ENCODE measurements around the gene RGMA. TPM values are rescaled to one million over a fixed set of nuclear protein-coding genes. Genes with fewer than 3 reads are reported as not detected.

RGMA gene
- total RNA-seq, 2 donors from 2014 or later = 37.7 to 67.1 TPM

DNA sequence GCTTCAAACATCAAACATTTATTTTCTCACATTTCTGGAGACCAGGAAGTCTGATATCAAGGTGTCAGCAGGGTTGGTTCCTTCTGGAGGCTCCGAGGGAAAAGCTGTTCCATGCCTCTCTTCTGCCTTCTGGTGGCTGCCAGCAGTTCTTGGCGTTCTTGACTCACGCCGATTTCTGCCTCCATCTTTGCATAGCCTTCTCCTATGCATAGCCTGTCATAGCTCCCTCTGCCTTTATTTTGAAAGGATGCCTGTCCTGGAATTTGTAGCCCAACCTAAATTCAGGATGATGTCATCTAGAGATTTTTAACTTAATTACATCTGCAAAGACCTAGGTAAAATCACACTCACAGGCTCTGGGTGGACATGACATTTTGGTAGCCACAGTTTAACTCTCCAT, 70.4 kb downstream of the RGMA start:
- Histone ChIP-seq H3K9ac (ENCODE audit: extremely low read depth, low read length, poor library complexity, severe bottlenecking) (no peak overlapping the region), H3K27me3 (ENCODE audit: control insufficient read depth, insufficient read depth, low read length, poor library complexity, severe bottlenecking) (no peaks in the 10 kb centered on the region), H3K36me3 (ENCODE audit: control insufficient read depth, insufficient read depth, low read length) (peaks cover 98% of the 10 kb centered on the region), H3K4me1 (ENCODE audit: control insufficient read depth, insufficient read depth, low read length) (no peaks in the 10 kb centered on the region), H3K9me3 (ENCODE audit: control insufficient read depth, low read length) (no peaks in the 10 kb centered on the region), H3K4me3 (ENCODE audit: low read length) (no peak overlapping the region), H3K27ac (ENCODE audit: low read depth, low read length) (no peak overlapping the region)
- Mint-ChIP-seq H3K9me3 (no peaks in the 10 kb centered on the region), H3K27me3 (ENCODE audit: insufficient read depth) (no peaks in the 10 kb centered on the region), H3K36me3 (ENCODE audit: low read depth) (peaks cover 88% of the 10 kb centered on the region), H3K27ac (peak overlapping the region; percentile 65), H3K4me1 (no peaks in the 10 kb centered on the region), H3K4me3 (no peak overlapping the region)
- TF ChIP-seq, protein P1, sequence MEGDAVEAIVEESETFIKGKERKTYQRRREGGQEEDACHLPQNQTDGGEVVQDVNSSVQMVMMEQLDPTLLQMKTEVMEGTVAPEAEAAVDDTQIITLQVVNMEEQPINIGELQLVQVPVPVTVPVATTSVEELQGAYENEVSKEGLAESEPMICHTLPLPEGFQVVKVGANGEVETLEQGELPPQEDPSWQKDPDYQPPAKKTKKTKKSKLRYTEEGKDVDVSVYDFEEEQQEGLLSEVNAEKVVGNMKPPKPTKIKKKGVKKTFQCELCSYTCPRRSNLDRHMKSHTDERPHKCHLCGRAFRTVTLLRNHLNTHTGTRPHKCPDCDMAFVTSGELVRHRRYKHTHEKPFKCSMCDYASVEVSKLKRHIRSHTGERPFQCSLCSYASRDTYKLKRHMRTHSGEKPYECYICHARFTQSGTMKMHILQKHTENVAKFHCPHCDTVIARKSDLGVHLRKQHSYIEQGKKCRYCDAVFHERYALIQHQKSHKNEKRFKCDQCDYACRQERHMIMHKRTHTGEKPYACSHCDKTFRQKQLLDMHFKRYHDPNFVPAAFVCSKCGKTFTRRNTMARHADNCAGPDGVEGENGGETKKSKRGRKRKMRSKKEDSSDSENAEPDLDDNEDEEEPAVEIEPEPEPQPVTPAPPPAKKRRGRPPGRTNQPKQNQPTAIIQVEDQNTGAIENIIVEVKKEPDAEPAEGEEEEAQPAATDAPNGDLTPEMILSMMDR (conservative IDR thresholded peaks at IDR 0.05) = peak; percentile 70
- WGBS, 2 experiments (ENCODE audit: insufficient coverage in 1 of 2, insufficient read length in 1 of 2) = 89 to 94% methylated on average over 4 of the region's 4 CpGs
- peak; percentile 75 for DNase-seq

DNA sequence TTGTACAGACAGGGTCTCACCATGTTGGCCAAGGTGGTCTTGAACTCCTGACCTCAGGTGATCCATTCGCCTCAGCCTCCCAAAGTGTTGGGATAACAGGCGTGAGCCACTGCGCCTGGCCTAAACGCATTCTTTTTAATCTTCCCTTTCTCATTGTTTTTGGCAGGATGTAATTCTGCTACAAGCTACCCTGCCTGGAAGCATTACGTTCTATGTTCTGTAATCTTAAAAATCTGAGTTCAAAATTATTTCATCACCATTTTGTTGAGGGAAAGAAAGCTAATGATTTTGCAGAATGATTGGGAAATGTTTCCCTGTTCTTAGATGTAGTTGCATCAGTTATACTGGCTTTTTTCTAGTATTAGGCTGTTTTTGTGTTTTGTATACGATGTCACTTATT, 71.5 kb downstream of the RGMA start:
- no peak overlapping the region for H3K4me3 Mint-ChIP-seq
- Histone ChIP-seq H3K27ac (ENCODE audit: low read depth, low read length) (no peak overlapping the region), H3K36me3 (ENCODE audit: control insufficient read depth, insufficient read depth, low read length) (peaks cover 98% of the 10 kb centered on the region), H3K4me1 (ENCODE audit: control insufficient read depth, insufficient read depth, low read length) (no peaks in the 10 kb centered on the region), H3K27me3 (ENCODE audit: control insufficient read depth, insufficient read depth, low read length, poor library complexity, severe bottlenecking) (no peaks in the 10 kb centered on the region), H3K4me3 (ENCODE audit: low read length) (no peak overlapping the region), H3K9ac (ENCODE audit: extremely low read depth, low read length, poor library complexity, severe bottlenecking) (no peak overlapping the region), H3K9me3 (ENCODE audit: control insufficient read depth, low read length) (no peaks in the 10 kb centered on the region)
- no peaks in the 10 kb centered on the region for H3K4me1 Mint-ChIP-seq
- DNase-seq = no peak
- peaks cover 88% of the 10 kb centered on the region for H3K36me3 Mint-ChIP-seq (ENCODE audit: low read depth)
- 96 to 98% methylated on average over 5 of the region's 6 CpGs for WGBS, 2 experiments (ENCODE audit: insufficient coverage in 1 of 2, insufficient read length in 1 of 2)
- TF ChIP-seq, protein P1 (conservative IDR thresholded peaks at IDR 0.05) = no peak
- no peaks in the 10 kb centered on the region for H3K9me3 Mint-ChIP-seq
- no peak overlapping the region for H3K27ac Mint-ChIP-seq
- H3K27me3 Mint-ChIP-seq (ENCODE audit: insufficient read depth) = no peaks in the 10 kb centered on the region

DNA sequence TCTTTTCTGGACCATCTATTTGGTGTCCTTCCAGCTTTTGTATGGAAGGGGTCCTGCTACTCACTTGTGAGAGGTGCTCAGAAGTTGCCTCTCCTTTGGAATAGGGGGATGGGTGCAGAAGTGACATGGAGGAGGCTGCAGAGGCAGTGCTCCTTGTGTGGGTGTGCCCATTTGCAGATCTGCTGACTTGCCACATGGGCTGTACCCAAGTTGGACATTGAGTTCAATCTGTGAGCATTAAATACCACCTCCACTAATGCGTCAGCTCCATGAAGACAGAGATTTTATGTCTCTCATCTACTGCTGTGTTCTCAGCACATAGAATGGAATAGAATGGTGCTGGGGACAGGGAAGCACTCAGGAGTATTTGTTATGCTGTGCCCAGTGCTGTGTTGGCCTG, 76.2 kb downstream of the RGMA start:
- H3K27ac ChIP-seq (ENCODE audit: low read depth, low read length) = no peak overlapping the region
- DNase-seq = no peak
- H3K27me3 ChIP-seq (ENCODE audit: control insufficient read depth, insufficient read depth, low read length, poor library complexity, severe bottlenecking) = no peaks in the 10 kb centered on the region
- H3K9ac ChIP-seq (ENCODE audit: extremely low read depth, low read length, poor library complexity, severe bottlenecking) = no peak overlapping the region
- no peak overlapping the region for H3K4me3 Mint-ChIP-seq
- no peak overlapping the region for H3K27ac Mint-ChIP-seq
- no peak overlapping the region for H3K4me3 ChIP-seq (ENCODE audit: low read length)
- H3K9me3 ChIP-seq (ENCODE audit: control insufficient read depth, low read length) = no peaks in the 10 kb centered on the region
- no peaks in the 10 kb centered on the region for H3K27me3 Mint-ChIP-seq (ENCODE audit: insufficient read depth)
- peaks cover 97% of the 10 kb centered on the region for H3K36me3 ChIP-seq (ENCODE audit: control insufficient read depth, insufficient read depth, low read length)
- H3K4me1 Mint-ChIP-seq = peaks cover 3% of the 10 kb centered on the region
- H3K4me1 ChIP-seq (ENCODE audit: control insufficient read depth, insufficient read depth, low read length) = no peaks in the 10 kb centered on the region
- TF ChIP-seq, protein P1 (conservative IDR thresholded peaks at IDR 0.05) = no peak
- H3K36me3 Mint-ChIP-seq (ENCODE audit: low read depth) = peaks cover 84% of the 10 kb centered on the region
- 77% methylated on average over 1 of the region's 1 CpG; no CpG with 5 or more reads in 1 of the 2 experiments for WGBS, 2 experiments (ENCODE audit: insufficient coverage in 1 of 2, insufficient read length in 1 of 2)
- no peaks in the 10 kb centered on the region for H3K9me3 Mint-ChIP-seq

Data from endodermal cell (in vitro differentiated cells).